ENCODE results near the gene CYP4B1.
"Not testable (repeated sequence)": the region's sequence is repeated elsewhere in the genome, so short reads cannot be mapped to it uniquely, and the experiment has no call there.

The CYP4B1 gene

GRCh38 chr1:46769028-46769740, 29.7 kb upstream of the CYP4B1 start:
- CTCF ChIA-PET: no interaction called here
- no peak overlapping the region for H3K27ac ChIP-seq
- TF ChIP-seq CTCF (conservative IDR thresholded peaks at IDR 0.05; ENCODE audit: low read depth): no peak
- no peak for DNase-seq (ENCODE audit: low spot score)
- POLR2A ChIA-PET (ENCODE audit: low non-redundant PET): no interaction called here

- ChIA-PET POLR2A (ENCODE audit: low non-redundant PET) (no interaction called here), CTCF (no interaction called here)
- no peak overlapping the region for H3K27ac ChIP-seq
- no peak for DNase-seq (ENCODE audit: low spot score)
- TF ChIP-seq CTCF (conservative IDR thresholded peaks at IDR 0.05; ENCODE audit: low read depth): no peak
Measured at GRCh38 chr1:46770541-46770940, 28.3 kb upstream of the CYP4B1 start.

GRCh38 chr1:46772571-46772970, 26.3 kb upstream of the CYP4B1 start:
- no peak for DNase-seq (ENCODE audit: low spot score)
- no peak overlapping the region for H3K27ac ChIP-seq
- POLR2A ChIA-PET (ENCODE audit: low non-redundant PET): no interaction called here
- CTCF ChIA-PET: no interaction called here
- no peak for TF ChIP-seq CTCF (conservative IDR thresholded peaks at IDR 0.05; ENCODE audit: low read depth)

- POLR2A ChIA-PET (ENCODE audit: low non-redundant PET): no interaction called here
- TF ChIP-seq CTCF (conservative IDR thresholded peaks at IDR 0.05; ENCODE audit: low read depth): no peak
- H3K27ac ChIP-seq: no peak overlapping the region
- DNase-seq (ENCODE audit: low spot score): no peak
- CTCF ChIA-PET: no interaction called here
Measured at GRCh38 chr1:46774297-46774696, 24.5 kb upstream of the CYP4B1 start.

DNA sequence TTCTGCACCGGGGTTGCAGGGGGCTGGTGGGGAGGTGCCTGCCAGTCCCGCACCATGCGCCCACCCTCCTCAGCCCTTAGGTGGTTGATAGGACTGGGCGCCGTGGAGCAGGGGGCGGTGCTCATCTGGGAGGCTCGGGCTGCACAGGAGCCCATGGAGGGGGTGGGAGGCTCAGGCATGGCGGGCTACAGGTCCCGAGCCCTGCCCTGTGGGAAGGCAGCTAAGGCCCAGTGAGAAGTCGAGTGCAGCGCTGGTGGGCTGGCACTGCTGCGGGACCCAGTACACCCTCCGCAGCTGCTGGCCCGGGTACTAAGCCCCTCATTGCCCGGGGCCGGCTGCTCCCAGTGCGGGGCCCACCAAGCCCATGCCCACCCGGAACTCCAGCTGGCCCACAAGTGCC, 20.4 kb upstream of the CYP4B1 start:
- CTCF ChIA-PET; POLR2A ChIA-PET (ENCODE audit: low non-redundant PET): not testable (repeated sequence)

DNA sequence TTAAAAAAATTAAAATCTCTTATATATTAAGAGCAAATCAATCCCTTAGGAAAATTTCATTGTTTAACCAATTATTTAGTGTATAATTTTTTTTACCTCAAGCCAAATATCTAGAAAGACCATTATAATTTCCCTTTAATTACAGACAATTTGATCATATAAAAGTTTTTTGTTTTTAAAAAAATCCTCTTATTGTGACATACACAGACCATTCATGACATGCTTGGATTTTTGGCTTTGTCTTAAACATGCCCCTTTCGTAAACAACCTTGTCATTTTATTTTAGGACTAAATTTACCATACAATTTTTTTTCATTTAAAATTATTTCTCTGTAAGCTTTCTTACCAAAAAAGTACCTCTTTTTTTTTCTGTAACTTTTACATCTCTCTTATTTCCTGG, 14.2 kb upstream of the CYP4B1 start:
- ChIA-PET POLR2A (ENCODE audit: low non-redundant PET) (no interaction called here), CTCF (no interaction called here)
- no peak for TF ChIP-seq CTCF (conservative IDR thresholded peaks at IDR 0.05; ENCODE audit: low read depth)

More for the DNA sequence above, 20.4 kb upstream of the CYP4B1 start:
- H3K27ac ChIP-seq; DNase-seq (ENCODE audit: low spot score): not testable (repeated sequence)

DNA sequence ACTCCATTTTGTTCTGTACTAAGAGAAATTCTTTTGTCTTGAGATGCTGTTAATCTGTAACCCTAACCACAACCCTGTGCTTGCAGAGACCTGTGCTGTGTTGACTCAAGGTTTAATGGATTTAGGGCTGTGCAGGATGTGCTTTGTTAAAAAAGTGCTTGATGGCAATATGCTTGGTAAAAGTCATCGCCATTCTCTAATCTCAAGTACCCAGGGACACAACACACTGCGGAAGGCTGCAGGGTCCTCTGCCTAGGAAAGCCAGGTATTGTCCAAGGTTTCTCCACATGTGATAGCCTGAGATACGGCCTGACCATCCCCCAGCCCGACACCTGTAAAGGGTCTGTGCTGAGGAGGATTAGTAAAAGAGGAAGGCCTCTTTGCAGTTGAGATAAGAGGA, 10.2 kb upstream of the CYP4B1 start:
- CTCF ChIA-PET; H3K27ac ChIP-seq; DNase-seq (ENCODE audit: low spot score); POLR2A ChIA-PET (ENCODE audit: low non-redundant PET): not testable (repeated sequence)

More for the DNA sequence above, 14.2 kb upstream of the CYP4B1 start:
- DNase-seq (ENCODE audit: low spot score): no peak
- H3K27ac ChIP-seq: no peak overlapping the region

All from RWPE1 (cell line).